ACC112 (cell line): ENCODE measurements around the gene MTURN.
"Not testable (repeated sequence)": the region's sequence is repeated elsewhere in the genome, so short reads cannot be mapped to it uniquely, and the experiment has no call there.

Experiments used
- H2AFZ ChIP-seq: fragments of 200-600 bp; sonication (generic); one replicate; pipeline ENCODE4 v1.6.0; 2017; ENCODE audit warnings: antibody characterized with exemption, low read length; ENCODE audit not compliant: unreplicated experiment
- H3K27ac ChIP-seq: fragments of 200-600 bp; sonication (generic); 2 replicates; pipeline ENCODE4 v1.5.1; 2014; ENCODE audit warnings: low read depth, mild to moderate bottlenecking, antibody characterized with exemption, low read length, moderate library complexity
- H3K27me3 ChIP-seq: fragments of 200-600 bp; sonication (generic); 2 replicates; pipeline ENCODE4 v1.6.1; 2014; ENCODE audit warnings: mild to moderate bottlenecking, antibody characterized with exemption, low read length, moderate library complexity, mixed read lengths; ENCODE audit not compliant: insufficient read depth
- H3K36me3 ChIP-seq: fragments of 200-600 bp; sonication (generic); 2 replicates; pipeline ENCODE4 v1.6.1; 2016; ENCODE audit warnings: mild to moderate bottlenecking, antibody characterized with exemption, low read length, moderate library complexity, mixed read lengths; ENCODE audit not compliant: insufficient read depth
- H3K4me1 ChIP-seq: fragments of 200-600 bp; sonication (generic); one replicate; pipeline ENCODE4 v1.6.1; 2016; ENCODE audit warnings: low read length, mixed read lengths; ENCODE audit not compliant: insufficient read depth, unreplicated experiment, control insufficient read depth
- H3K4me3 ChIP-seq: fragments of 200-600 bp; sonication (generic); 2 replicates; pipeline ENCODE4 v1.5.1; 2014; ENCODE audit warnings: mild to moderate bottlenecking, low read depth, low read length
- H3K79me2 ChIP-seq: fragments of 200-600 bp; sonication (generic); one replicate; pipeline ENCODE4 v1.6.0; 2016; ENCODE audit warnings: low read length; ENCODE audit not compliant: control insufficient read depth, unreplicated experiment, insufficient read depth

MTURN gene

DNA sequence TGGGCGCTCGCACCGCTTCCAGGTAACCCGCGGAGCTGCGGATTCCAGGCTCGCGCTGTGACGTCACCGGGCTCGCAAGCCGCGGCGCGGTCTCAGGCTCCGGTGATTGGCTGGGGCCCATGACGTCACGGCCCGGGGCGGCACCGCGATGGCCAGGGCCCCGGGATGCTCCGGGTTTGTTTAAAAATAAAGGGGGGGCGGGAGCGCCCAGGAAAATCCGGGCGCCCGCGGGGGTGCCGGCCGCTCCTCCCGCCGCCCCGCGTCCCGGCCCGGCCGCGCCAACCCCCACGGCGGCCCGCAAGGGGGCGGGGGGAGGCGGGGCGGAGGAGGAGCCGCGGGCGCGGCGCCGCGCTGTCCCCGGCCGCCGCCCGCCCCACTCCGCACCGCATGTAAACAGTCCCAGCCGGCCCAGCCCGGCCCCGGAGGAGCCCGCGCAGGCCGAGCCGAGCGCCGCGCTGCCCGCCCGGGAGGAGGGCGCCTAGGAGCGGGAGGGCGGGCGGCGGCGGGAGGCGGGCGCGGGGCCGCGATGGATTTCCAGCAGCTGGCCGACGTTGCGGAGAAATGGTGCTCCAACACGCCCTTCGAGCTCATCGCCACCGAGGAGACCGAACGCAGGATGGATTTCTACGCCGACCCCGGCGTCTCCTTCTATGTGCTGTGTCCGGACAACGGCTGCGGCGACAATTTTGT, at the start of gene MTURN:
TSS of gene MTURN (plus strand) at position 376 of the 690 bp plus-strand sequence. CDS start at position 527, 151 bp downstream.
- H2AFZ ChIP-seq: peak within 1 kb of the TSS; percentile 92
- peak within 1 kb of the TSS; percentile 65; the same call in 1 of the 2 replicates for H3K27ac ChIP-seq
- no peaks in the 10 kb centered on the region for H3K36me3 ChIP-seq
- H3K79me2 ChIP-seq: peaks cover 7% of the 10 kb centered on the region
- no peaks in the 10 kb centered on the region for H3K27me3 ChIP-seq
- H3K4me3 ChIP-seq: peak within 1 kb of the TSS; percentile 80
- peaks cover 3% of the 10 kb centered on the region for H3K4me1 ChIP-seq

GRCh38 chr7:30086529-30086928, 48.3 kb upstream of the MTURN start:
- no peaks in the 10 kb centered on the region for H3K27me3 ChIP-seq
- H3K79me2 ChIP-seq: no peaks in the 10 kb centered on the region
- H2AFZ ChIP-seq: no peak overlapping the region
- peaks cover 7% of the 10 kb centered on the region for H3K4me1 ChIP-seq
- H3K36me3 ChIP-seq: no peaks in the 10 kb centered on the region
- no peak overlapping the region for H3K27ac ChIP-seq
- no peak overlapping the region for H3K4me3 ChIP-seq

DNA sequence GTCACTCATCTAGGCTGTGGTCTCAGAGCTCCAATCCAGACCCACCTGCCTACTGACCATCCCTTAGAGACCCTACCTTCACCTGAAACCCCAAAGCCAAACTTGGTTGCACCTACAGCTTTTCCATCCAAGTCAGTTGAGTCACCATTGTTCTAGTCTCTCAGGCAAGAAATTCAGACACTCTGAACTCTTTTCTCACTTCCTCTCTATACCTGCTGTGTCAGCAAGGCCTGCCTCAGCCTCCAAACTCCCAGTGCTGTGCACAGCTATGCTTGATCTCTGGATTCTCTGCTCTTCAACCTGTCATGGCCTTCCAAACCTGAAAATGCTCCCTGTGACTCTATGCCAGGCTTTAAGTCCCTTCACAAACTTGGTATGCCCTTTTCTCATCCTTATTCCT, 47.4 kb upstream of the MTURN start:
- peaks cover 16% of the 10 kb centered on the region for H3K4me1 ChIP-seq
- no peaks in the 10 kb centered on the region for H3K79me2 ChIP-seq
- no peaks in the 10 kb centered on the region for H3K27me3 ChIP-seq
- H3K36me3 ChIP-seq: no peaks in the 10 kb centered on the region
- no peak overlapping the region for H3K4me3 ChIP-seq
- no peak overlapping the region for H3K27ac ChIP-seq
- H2AFZ ChIP-seq: no peak overlapping the region

GRCh38 chr7:30088362-30088761, 46.4 kb upstream of the MTURN start:
- peaks cover 24% of the 10 kb centered on the region for H3K4me1 ChIP-seq
- H3K27me3 ChIP-seq: no peaks in the 10 kb centered on the region
- H3K79me2 ChIP-seq: no peaks in the 10 kb centered on the region
- no peak overlapping the region for H3K4me3 ChIP-seq
- H2AFZ ChIP-seq: no peak overlapping the region
- H3K27ac ChIP-seq: no peak overlapping the region
- no peaks in the 10 kb centered on the region for H3K36me3 ChIP-seq

GRCh38 chr7:30090111-30090510, 44.7 kb upstream of the MTURN start:
- peaks cover 29% of the 10 kb centered on the region for H3K4me1 ChIP-seq
- H3K27me3 ChIP-seq: no peaks in the 10 kb centered on the region
- H3K36me3 ChIP-seq: no peaks in the 10 kb centered on the region
- H3K4me3 ChIP-seq: no peak overlapping the region
- no peak overlapping the region for H2AFZ ChIP-seq
- no peaks in the 10 kb centered on the region for H3K79me2 ChIP-seq
- no peak overlapping the region for H3K27ac ChIP-seq

GRCh38 chr7:30091491-30091912, 43.3 kb upstream of the MTURN start:
- no peaks in the 10 kb centered on the region for H3K27me3 ChIP-seq
- H3K27ac ChIP-seq: peak overlapping the region; percentile 77
- no peaks in the 10 kb centered on the region for H3K79me2 ChIP-seq
- peaks cover 29% of the 10 kb centered on the region for H3K4me1 ChIP-seq
- peak overlapping the region; percentile 22; the same call in 1 of the 2 replicates for H3K4me3 ChIP-seq
- H2AFZ ChIP-seq: peak overlapping the region; percentile 7
- H3K36me3 ChIP-seq: no peaks in the 10 kb centered on the region

GRCh38 chr7:30091987-30092386, 42.8 kb upstream of the MTURN start:
- H3K79me2 ChIP-seq: no peaks in the 10 kb centered on the region
- peak overlapping the region; percentile 22; the same call in 1 of the 2 replicates for H3K4me3 ChIP-seq
- peaks cover 29% of the 10 kb centered on the region for H3K4me1 ChIP-seq
- peak overlapping the region; percentile 7 for H2AFZ ChIP-seq
- peak overlapping the region; percentile 77 for H3K27ac ChIP-seq
- H3K36me3 ChIP-seq: no peaks in the 10 kb centered on the region
- no peaks in the 10 kb centered on the region for H3K27me3 ChIP-seq

GRCh38 chr7:30093420-30093952, 41.3 kb upstream of the MTURN start:
- no peaks in the 10 kb centered on the region for H3K27me3 ChIP-seq
- no peak overlapping the region for H3K27ac ChIP-seq
- H3K4me1 ChIP-seq: peaks cover 29% of the 10 kb centered on the region
- no peak overlapping the region for H2AFZ ChIP-seq
- no peaks in the 10 kb centered on the region for H3K36me3 ChIP-seq
- no peaks in the 10 kb centered on the region for H3K79me2 ChIP-seq
- H3K4me3 ChIP-seq: no peak overlapping the region

- not testable (repeated sequence) for H3K27ac ChIP-seq, H3K79me2 ChIP-seq, H3K4me3 ChIP-seq, H2AFZ ChIP-seq, H3K27me3 ChIP-seq, H3K4me1 ChIP-seq, H3K36me3 ChIP-seq
Observed at GRCh38 chr7:30098599-30098998, 36.2 kb upstream of the MTURN start.

DNA sequence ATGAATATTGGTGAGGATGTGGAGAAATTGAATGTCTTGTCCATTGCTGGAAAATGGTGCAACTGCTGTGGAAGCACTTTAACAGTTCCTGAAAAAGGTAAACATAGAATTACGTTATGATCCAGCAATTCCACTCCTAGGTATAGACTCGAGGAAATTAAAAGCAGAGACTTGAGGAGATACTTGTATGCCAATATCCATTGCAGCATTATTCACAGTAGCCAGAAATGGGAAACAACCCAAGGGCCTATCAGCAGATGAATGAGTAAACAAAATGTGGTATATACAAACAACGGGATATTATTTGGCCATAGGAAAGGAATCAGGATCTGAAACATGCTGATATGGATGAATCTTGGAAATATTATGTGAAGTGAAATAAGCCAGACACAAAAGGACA, 32.5 kb upstream of the MTURN start:
- Histone ChIP-seq H2AFZ (no peak overlapping the region), H3K4me1 (no peaks in the 10 kb centered on the region), H3K79me2 (no peaks in the 10 kb centered on the region), H3K36me3 (peaks cover 5% of the 10 kb centered on the region; the same call in 1 of the 2 replicates), H3K27ac (no peak overlapping the region), H3K4me3 (no peak overlapping the region), H3K27me3 (no peaks in the 10 kb centered on the region)

DNA sequence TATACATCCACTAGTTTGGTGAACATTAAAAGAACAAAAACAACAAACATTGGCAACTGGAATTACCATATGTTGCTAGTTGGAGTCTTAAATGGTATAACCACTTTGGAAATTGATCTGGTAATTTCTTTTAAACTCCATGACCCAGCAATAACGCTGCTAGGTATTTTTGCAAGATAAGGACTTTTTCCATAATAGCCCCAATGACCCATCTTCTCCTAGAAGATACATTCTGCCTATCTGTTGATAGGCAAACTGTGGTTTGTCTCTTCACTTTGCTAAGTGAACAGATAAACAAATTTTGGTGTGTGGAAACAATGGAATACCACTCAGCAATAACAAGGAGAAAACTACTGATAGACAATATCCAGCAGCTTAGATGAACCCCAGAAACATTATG, 30.6 kb upstream of the MTURN start:
- Histone ChIP-seq H3K79me2 (no peaks in the 10 kb centered on the region), H3K36me3 (peaks cover 5% of the 10 kb centered on the region; the same call in 1 of the 2 replicates), H3K4me3 (no peak overlapping the region), H2AFZ (no peak overlapping the region), H3K27me3 (no peaks in the 10 kb centered on the region), H3K4me1 (no peaks in the 10 kb centered on the region), H3K27ac (no peak overlapping the region)
